Activated CD8-positive, alpha-beta memory T cell treated with anti-CD3 and anti-CD28 coated beads, Interleukin-2, amount 50 U/mL, for 4 hours (primary cell): ENCODE measurements around the gene BSDC1.

Experiments
- DNase-seq: peaks from one replicate; pipeline ENCODE4 v3.0.0-alpha.2; 2020

BSDC1 gene

GRCh38 chr1:32393136-32393535 lies 1.1 kb downstream of the BSDC1 start:
- no peak for DNase-seq

- no peak for DNase-seq
Observed at GRCh38 chr1:32392325-32392724, 1.9 kb downstream of the BSDC1 start.

- DNase-seq: no peak
Observed at GRCh38 chr1:32390904-32391870, 3.1 kb downstream of the BSDC1 start.

GRCh38 chr1:32388641-32389040 lies 5.6 kb downstream of the BSDC1 start:
- DNase-seq: no peak

GRCh38 chr1:32386676-32387392 lies 7.4 kb downstream of the BSDC1 start:
- no peak for DNase-seq

- no peak for DNase-seq
Observed at GRCh38 chr1:32380057-32380456, 14.2 kb downstream of the BSDC1 start.

GRCh38 chr1:32377541-32378220 lies 16.6 kb downstream of the BSDC1 start:
- DNase-seq: no peak

GRCh38 chr1:32376199-32376598 lies 18.0 kb downstream of the BSDC1 start:
- no peak for DNase-seq

GRCh38 chr1:32373996-32374592 lies 20.1 kb downstream of the BSDC1 start:
- no peak for DNase-seq

GRCh38 chr1:32372149-32372756 lies 22.0 kb downstream of the BSDC1 start:
- peak; percentile 38 for DNase-seq

- no peak for DNase-seq
Observed at GRCh38 chr1:32367912-32368635, 26.2 kb downstream of the BSDC1 start.

GRCh38 chr1:32365445-32365844 lies 28.8 kb downstream of the BSDC1 start:
- no peak for DNase-seq

- DNase-seq: no peak
Observed at GRCh38 chr1:32364836-32365235, 29.4 kb downstream of the BSDC1 start.

- no peak for DNase-seq
Observed at GRCh38 chr1:32363713-32364112, 30.5 kb downstream of the BSDC1 start.

- DNase-seq: no peak
Observed at GRCh38 chr1:32362474-32363313, 31.5 kb downstream of the BSDC1 start, which contains the start of the genes FAM229A and TSSK3. Gene FAM229A (minus strand): TSS chr1:32362485. CDS start chr1:32362091, 394 bp downstream. Gene TSSK3 (plus strand): TSS chr1:32362539. CDS start chr1:32362702, 163 bp downstream.

- DNase-seq: peak; percentile 45
Observed at GRCh38 chr1:32361674-32362473, 32.4 kb downstream of the BSDC1 start.

- DNase-seq: no peak
Observed at GRCh38 chr1:32361308-32361673, 33.0 kb downstream of the BSDC1 start.

GRCh38 chr1:32358435-32358834 lies 35.8 kb downstream of the BSDC1 start:
- no peak for DNase-seq

GRCh38 chr1:32357614-32358013 lies 36.6 kb downstream of the BSDC1 start:
- no peak for DNase-seq

GRCh38 chr1:32356478-32356877 lies 37.8 kb downstream of the BSDC1 start:
- DNase-seq: no peak
